ENCODE measurements around the gene SPECC1.

GRCh38 chr17:20143740-20144139 is 134.6 kb downstream of the SPECC1 start:
- TF ChIP-seq CTCF (IDR thresholded peaks at IDR 0.05) (no peak), POLR2A (IDR thresholded peaks at IDR 0.05) (no peak)
